Measurements from ENCODE around the gene OBSCN. TPM values are rescaled to one million over a fixed set of nuclear protein-coding genes. Genes with fewer than 3 reads are reported as not detected.

OBSCN gene
- total and polyA plus RNA-seq, 2 donors (not counting 3 experiments of a cell fraction or from before 2014, with no cell fraction given): 1.5 to 2.9 TPM

GRCh38 chr1:228366062-228366865 is 158.4 kb downstream of the OBSCN start:
- FAIRE-seq: no peak

More at GRCh38 chr1:228366062-228366865, 158.4 kb downstream of the OBSCN start:
- H3K27me3 ChIP-seq (ENCODE audit: control insufficient read depth in 2 of 2, insufficient read depth in 2 of 2, low read length in 2 of 2): no peaks in the 10 kb centered on the region
- no peak for TF ChIP-seq GATA2 (IDR thresholded peaks at IDR 0.05; ENCODE audit: insufficient read depth, insufficient read length, low read depth, low read length)
- TF ChIP-seq EZH2 (IDR thresholded peaks at IDR 0.05; ENCODE audit: borderline replicate concordance, low read depth, low read length, severe bottlenecking): no peak
- TF ChIP-seq, protein P1, sequence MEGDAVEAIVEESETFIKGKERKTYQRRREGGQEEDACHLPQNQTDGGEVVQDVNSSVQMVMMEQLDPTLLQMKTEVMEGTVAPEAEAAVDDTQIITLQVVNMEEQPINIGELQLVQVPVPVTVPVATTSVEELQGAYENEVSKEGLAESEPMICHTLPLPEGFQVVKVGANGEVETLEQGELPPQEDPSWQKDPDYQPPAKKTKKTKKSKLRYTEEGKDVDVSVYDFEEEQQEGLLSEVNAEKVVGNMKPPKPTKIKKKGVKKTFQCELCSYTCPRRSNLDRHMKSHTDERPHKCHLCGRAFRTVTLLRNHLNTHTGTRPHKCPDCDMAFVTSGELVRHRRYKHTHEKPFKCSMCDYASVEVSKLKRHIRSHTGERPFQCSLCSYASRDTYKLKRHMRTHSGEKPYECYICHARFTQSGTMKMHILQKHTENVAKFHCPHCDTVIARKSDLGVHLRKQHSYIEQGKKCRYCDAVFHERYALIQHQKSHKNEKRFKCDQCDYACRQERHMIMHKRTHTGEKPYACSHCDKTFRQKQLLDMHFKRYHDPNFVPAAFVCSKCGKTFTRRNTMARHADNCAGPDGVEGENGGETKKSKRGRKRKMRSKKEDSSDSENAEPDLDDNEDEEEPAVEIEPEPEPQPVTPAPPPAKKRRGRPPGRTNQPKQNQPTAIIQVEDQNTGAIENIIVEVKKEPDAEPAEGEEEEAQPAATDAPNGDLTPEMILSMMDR (IDR thresholded peaks at IDR 0.05; ENCODE audit: extremely low read depth in 1 of 2, insufficient read depth in 1 of 2, low read depth in 1 of 2, low read length in 2 of 2): no peak
- TF ChIP-seq MYC (IDR thresholded peaks at IDR 0.05; ENCODE audit: low read depth, low read length): no peak
- TF ChIP-seq FOS (IDR thresholded peaks at IDR 0.05; ENCODE audit: borderline replicate concordance, insufficient read depth, low read length): no peak
- no peak for TF ChIP-seq POLR2A (IDR thresholded peaks at IDR 0.05; ENCODE audit: low read depth, low read length)
- TF ChIP-seq MAX (IDR thresholded peaks at IDR 0.05; ENCODE audit: insufficient read depth, insufficient read length): no peak
- no peak for TF ChIP-seq POLR2AphosphoS5 (IDR thresholded peaks at IDR 0.05; ENCODE audit: insufficient read depth, low read depth, low read length)
- TF ChIP-seq JUN (IDR thresholded peaks at IDR 0.05; ENCODE audit: borderline replicate concordance, insufficient read depth, insufficient read length, low read depth): no peak
- DNase-seq (ENCODE audit: low read depth, low spot score): no peak
- H3K27ac ChIP-seq (ENCODE audit: insufficient read depth, low read depth, low read length): no peak overlapping the region
- H4K20me1 ChIP-seq (replicated peaks; ENCODE audit: control insufficient read depth, extremely low read depth, insufficient read depth, low read length): no peaks in the 10 kb centered on the region
- CTCF ChIA-PET: interaction anchor here (0.6 kb wide), 1 partner anchor 132 kb away, joined by 3 read pairs; no protein-coding TSS in a partner anchor
- no peaks in the 10 kb centered on the region for H3K79me2 ChIP-seq (ENCODE audit: control insufficient read depth, insufficient read depth, low read length)
- no peak overlapping the region for H3K9ac ChIP-seq (replicated peaks; ENCODE audit: extremely low read depth, insufficient read depth, low read length)
- dilution Hi-C loops (cut with MboI; ENCODE audit: extremely low pct_ligation_motif_present, low sequenced_read_pairs) (no loop called here), intact Hi-C loops (cut with micrococcal nuclease) (no loop called here)
- no peak overlapping the region for H3K4me2 ChIP-seq (ENCODE audit: insufficient read depth, low read length)
- H3K4me3 ChIP-seq (replicated peaks in 1 of 3; ENCODE audit: insufficient read depth in 1 of 3, low read depth in 1 of 3, low read length in 3 of 3): no peak overlapping the region
- no peaks in the 10 kb centered on the region for H3K4me1 ChIP-seq (ENCODE audit: control insufficient read depth, extremely low read depth, insufficient read depth, low read length)
- H3K36me3 ChIP-seq (ENCODE audit: control insufficient read depth in 2 of 2, extremely low read depth in 1 of 2, insufficient read depth in 2 of 2, low read length in 2 of 2): no peaks in the 10 kb centered on the region
- H2AFZ ChIP-seq (ENCODE audit: low read depth, low read length): no peak overlapping the region
- POLR2A ChIA-PET: no interaction called here
- H3K9me1 ChIP-seq (replicated peaks; ENCODE audit: control insufficient read depth, extremely low read depth, insufficient read depth, low read length): no peaks in the 10 kb centered on the region
- H3K9me3 ChIP-seq (replicated peaks; ENCODE audit: control insufficient read depth, insufficient read depth, low read length): no peaks in the 10 kb centered on the region
- no TSS peak for BruUV-seq (replicated peaks)
